Measurements from ENCODE around the gene RHCE. TPM values are rescaled to one million over a fixed set of nuclear protein-coding genes. Genes with fewer than 3 reads are reported as not detected.
"Not testable (repeated sequence)": the region's sequence is repeated elsewhere in the genome, so short reads cannot be mapped to it uniquely, and the experiment has no call there.

Gene RHCE
- total RNA-seq, 1 experiment from 2014 or later, result not detected

- H3K9me3 ChIP-seq; H3K4me1 Mint-ChIP-seq (ENCODE audit: low read depth, unreplicated experiment); H3K36me3 ChIP-seq (ENCODE audit: control insufficient read depth, insufficient read depth, low read length); H3K27me3 ChIP-seq (replicated peaks; ENCODE audit: control insufficient read depth, insufficient read depth, low read length); H3K27me3 Mint-ChIP-seq (ENCODE audit: insufficient read depth, unreplicated experiment); H3K4me3 Mint-ChIP-seq (ENCODE audit: unreplicated experiment); POLR2A ChIA-PET; CTCF ChIA-PET; intact Hi-C loops (cut with micrococcal nuclease; ENCODE audit: unreplicated experiment); H3K36me3 Mint-ChIP-seq (ENCODE audit: insufficient read depth, unreplicated experiment); DNase-seq; H3K27ac Mint-ChIP-seq (ENCODE audit: unreplicated experiment); H3K4me3 ChIP-seq (ENCODE audit: low read depth, low read length); H3K4me1 ChIP-seq; BruUV-seq (replicated peaks); H3K9me3 Mint-ChIP-seq (ENCODE audit: unreplicated experiment): not testable (repeated sequence)
Measured at GRCh38 chr1:25412872-25413623, 7.6 kb downstream of the RHCE start.

GRCh38 chr1:25409641-25410427 is 10.8 kb downstream of the RHCE start:
- BruUV-seq (replicated peaks); POLR2A ChIA-PET; H3K9me3 Mint-ChIP-seq (ENCODE audit: unreplicated experiment); H3K4me1 Mint-ChIP-seq (ENCODE audit: low read depth, unreplicated experiment); H3K9me3 ChIP-seq; H3K27me3 Mint-ChIP-seq (ENCODE audit: insufficient read depth, unreplicated experiment); H3K4me3 Mint-ChIP-seq (ENCODE audit: unreplicated experiment); H3K36me3 ChIP-seq (ENCODE audit: control insufficient read depth, insufficient read depth, low read length); H3K27me3 ChIP-seq (replicated peaks; ENCODE audit: control insufficient read depth, insufficient read depth, low read length); DNase-seq; H3K36me3 Mint-ChIP-seq (ENCODE audit: insufficient read depth, unreplicated experiment); CTCF ChIA-PET; H3K27ac Mint-ChIP-seq (ENCODE audit: unreplicated experiment); H3K4me1 ChIP-seq; H3K4me3 ChIP-seq (ENCODE audit: low read depth, low read length); intact Hi-C loops (cut with micrococcal nuclease; ENCODE audit: unreplicated experiment): not testable (repeated sequence)

- H3K27me3 ChIP-seq (replicated peaks; ENCODE audit: control insufficient read depth, insufficient read depth, low read length); H3K4me1 ChIP-seq; H3K36me3 Mint-ChIP-seq (ENCODE audit: insufficient read depth, unreplicated experiment); H3K4me1 Mint-ChIP-seq (ENCODE audit: low read depth, unreplicated experiment); intact Hi-C loops (cut with micrococcal nuclease; ENCODE audit: unreplicated experiment); BruUV-seq (replicated peaks); H3K27me3 Mint-ChIP-seq (ENCODE audit: insufficient read depth, unreplicated experiment); H3K27ac Mint-ChIP-seq (ENCODE audit: unreplicated experiment); H3K36me3 ChIP-seq (ENCODE audit: control insufficient read depth, insufficient read depth, low read length); POLR2A ChIA-PET; DNase-seq; H3K4me3 ChIP-seq (ENCODE audit: low read depth, low read length); H3K9me3 Mint-ChIP-seq (ENCODE audit: unreplicated experiment); CTCF ChIA-PET; H3K4me3 Mint-ChIP-seq (ENCODE audit: unreplicated experiment); H3K9me3 ChIP-seq: not testable (repeated sequence)
Measured at GRCh38 chr1:25405731-25406305, 14.8 kb downstream of the RHCE start.

GRCh38 chr1:25402947-25403803 is 17.4 kb downstream of the RHCE start:
- H3K36me3 Mint-ChIP-seq (ENCODE audit: insufficient read depth, unreplicated experiment); H3K4me1 ChIP-seq; H3K4me3 Mint-ChIP-seq (ENCODE audit: unreplicated experiment); H3K9me3 Mint-ChIP-seq (ENCODE audit: unreplicated experiment); H3K27me3 ChIP-seq (replicated peaks; ENCODE audit: control insufficient read depth, insufficient read depth, low read length); H3K27ac Mint-ChIP-seq (ENCODE audit: unreplicated experiment); BruUV-seq (replicated peaks); CTCF ChIA-PET; H3K27me3 Mint-ChIP-seq (ENCODE audit: insufficient read depth, unreplicated experiment); H3K9me3 ChIP-seq; intact Hi-C loops (cut with micrococcal nuclease; ENCODE audit: unreplicated experiment); H3K4me1 Mint-ChIP-seq (ENCODE audit: low read depth, unreplicated experiment); H3K36me3 ChIP-seq (ENCODE audit: control insufficient read depth, insufficient read depth, low read length); POLR2A ChIA-PET; H3K4me3 ChIP-seq (ENCODE audit: low read depth, low read length): not testable (repeated sequence)
- peak in 1 of 2 experiments; percentile 30 for DNase-seq
- peak in 1 of 2 experiments; percentile 4 for TF ChIP-seq CTCF (IDR thresholded peaks at IDR 0.05; ENCODE audit: insufficient read depth in 1 of 2, low read depth in 1 of 2, low read length in 1 of 2, severe bottlenecking in 1 of 2, unreplicated experiment in 1 of 2)

- CTCF ChIA-PET; H3K27ac Mint-ChIP-seq (ENCODE audit: unreplicated experiment); H3K36me3 Mint-ChIP-seq (ENCODE audit: insufficient read depth, unreplicated experiment); H3K4me3 ChIP-seq (ENCODE audit: low read depth, low read length); H3K4me1 ChIP-seq; H3K27me3 ChIP-seq (replicated peaks; ENCODE audit: control insufficient read depth, insufficient read depth, low read length); BruUV-seq (replicated peaks); DNase-seq; H3K9me3 ChIP-seq; H3K4me1 Mint-ChIP-seq (ENCODE audit: low read depth, unreplicated experiment); H3K36me3 ChIP-seq (ENCODE audit: control insufficient read depth, insufficient read depth, low read length); intact Hi-C loops (cut with micrococcal nuclease; ENCODE audit: unreplicated experiment); H3K27me3 Mint-ChIP-seq (ENCODE audit: insufficient read depth, unreplicated experiment); POLR2A ChIA-PET; H3K4me3 Mint-ChIP-seq (ENCODE audit: unreplicated experiment); H3K9me3 Mint-ChIP-seq (ENCODE audit: unreplicated experiment): not testable (repeated sequence)
Measured at GRCh38 chr1:25398079-25398478, 22.5 kb downstream of the RHCE start.

GRCh38 chr1:25397549-25397948 is 23.1 kb downstream of the RHCE start:
- CTCF ChIA-PET, result not testable (repeated sequence)

More at GRCh38 chr1:25397549-25397948, 23.1 kb downstream of the RHCE start:
- H3K27ac Mint-ChIP-seq (ENCODE audit: unreplicated experiment); BruUV-seq (replicated peaks); H3K36me3 ChIP-seq (ENCODE audit: control insufficient read depth, insufficient read depth, low read length); H3K4me1 Mint-ChIP-seq (ENCODE audit: low read depth, unreplicated experiment); H3K9me3 Mint-ChIP-seq (ENCODE audit: unreplicated experiment); H3K36me3 Mint-ChIP-seq (ENCODE audit: insufficient read depth, unreplicated experiment); H3K27me3 ChIP-seq (replicated peaks; ENCODE audit: control insufficient read depth, insufficient read depth, low read length); H3K4me1 ChIP-seq; H3K4me3 ChIP-seq (ENCODE audit: low read depth, low read length); intact Hi-C loops (cut with micrococcal nuclease; ENCODE audit: unreplicated experiment); POLR2A ChIA-PET; H3K9me3 ChIP-seq; DNase-seq; H3K27me3 Mint-ChIP-seq (ENCODE audit: insufficient read depth, unreplicated experiment); H3K4me3 Mint-ChIP-seq (ENCODE audit: unreplicated experiment): not testable (repeated sequence)

All from Caco-2 (cell line).